Retinal pigment epithelial cell (primary cell): ENCODE results near the gene PXT1.
A peak's percentile ranks its signal among the peaks of the same experiment; 100 is the strongest.
"Not testable (repeated sequence)": the region's sequence is repeated elsewhere in the genome, so short reads cannot be mapped to it uniquely, and the experiment has no call there.

Experiments
- DNase-seq: peaks from one replicate; pipeline ENCODE4 v3.0.0-alpha.2; 2010; ENCODE audit warnings: low read depth
- H3K4me3 ChIP-seq: 2 replicates; pipeline ENCODE4 v1.5.1; 2011; ENCODE audit warnings: mild to moderate bottlenecking, low read length, control low read depth, moderate library complexity
- TF ChIP-seq, protein P1 (sequence below): conservative IDR thresholded peaks from 2 replicates; pipeline ENCODE4 v1.5.1; 2011; ENCODE audit warnings: low read depth, low read length, control low read depth, inconsistent platforms

PXT1 gene, protein sequence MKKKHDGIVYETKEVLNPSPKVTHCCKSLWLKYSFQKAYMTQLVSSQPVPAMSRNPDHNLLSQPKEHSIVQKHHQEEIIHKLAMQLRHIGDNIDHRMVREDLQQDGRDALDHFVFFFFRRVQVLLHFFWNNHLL

DNA sequence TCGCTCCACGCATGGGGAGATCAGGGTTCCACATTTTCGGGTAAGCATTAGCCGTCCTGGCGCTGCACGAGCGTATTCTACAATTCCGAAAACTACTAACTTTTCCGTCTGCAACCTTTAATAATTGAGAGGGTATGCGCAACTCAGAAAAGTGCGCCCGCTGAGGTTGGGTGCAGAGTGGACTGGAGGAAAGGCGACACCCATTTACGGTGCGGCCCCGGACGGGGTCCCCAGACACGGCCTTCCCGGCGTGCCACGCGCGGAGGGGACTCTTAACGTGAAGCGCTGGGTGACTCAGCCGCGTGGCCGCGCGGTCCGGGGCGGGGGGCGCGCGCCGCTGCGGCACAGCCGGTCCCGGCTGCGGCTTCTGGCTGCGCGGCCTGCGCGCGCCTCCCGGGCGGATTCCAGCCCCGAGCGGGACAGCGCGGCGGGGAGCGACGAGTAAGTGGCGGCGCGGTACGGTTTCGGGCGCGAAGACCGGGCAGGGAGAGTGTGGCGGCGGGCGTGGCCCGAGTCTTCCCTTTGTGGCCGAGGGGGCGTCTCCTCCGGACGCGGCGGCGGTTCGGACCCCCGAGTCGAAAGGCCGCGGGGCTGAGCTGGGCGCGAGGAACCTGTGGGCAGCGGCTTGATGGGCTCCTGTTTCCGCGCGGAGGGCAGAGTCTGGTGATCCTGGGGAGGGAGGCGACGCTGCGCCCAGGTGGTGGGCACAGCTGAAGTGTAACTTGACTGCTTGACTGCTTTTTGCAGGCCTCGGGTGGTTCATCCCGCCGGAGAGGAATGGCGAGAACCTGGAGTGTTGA lies at the start of gene PXT1, which contains the start of gene KCTD20:
TSS of gene PXT1 (minus strand) at position 184 of the 800 bp plus-strand sequence. CDS start 16,772 bp downstream, outside the sequence.
TSS of gene KCTD20 (plus strand) at position 330 of the 800 bp plus-strand sequence. CDS start 27,098 bp downstream, outside the sequence.
- peak within 1 kb of the TSS; percentile 87 for H3K4me3 ChIP-seq
- no peak for DNase-seq
- TF ChIP-seq, protein P1, sequence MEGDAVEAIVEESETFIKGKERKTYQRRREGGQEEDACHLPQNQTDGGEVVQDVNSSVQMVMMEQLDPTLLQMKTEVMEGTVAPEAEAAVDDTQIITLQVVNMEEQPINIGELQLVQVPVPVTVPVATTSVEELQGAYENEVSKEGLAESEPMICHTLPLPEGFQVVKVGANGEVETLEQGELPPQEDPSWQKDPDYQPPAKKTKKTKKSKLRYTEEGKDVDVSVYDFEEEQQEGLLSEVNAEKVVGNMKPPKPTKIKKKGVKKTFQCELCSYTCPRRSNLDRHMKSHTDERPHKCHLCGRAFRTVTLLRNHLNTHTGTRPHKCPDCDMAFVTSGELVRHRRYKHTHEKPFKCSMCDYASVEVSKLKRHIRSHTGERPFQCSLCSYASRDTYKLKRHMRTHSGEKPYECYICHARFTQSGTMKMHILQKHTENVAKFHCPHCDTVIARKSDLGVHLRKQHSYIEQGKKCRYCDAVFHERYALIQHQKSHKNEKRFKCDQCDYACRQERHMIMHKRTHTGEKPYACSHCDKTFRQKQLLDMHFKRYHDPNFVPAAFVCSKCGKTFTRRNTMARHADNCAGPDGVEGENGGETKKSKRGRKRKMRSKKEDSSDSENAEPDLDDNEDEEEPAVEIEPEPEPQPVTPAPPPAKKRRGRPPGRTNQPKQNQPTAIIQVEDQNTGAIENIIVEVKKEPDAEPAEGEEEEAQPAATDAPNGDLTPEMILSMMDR: no peak

DNA sequence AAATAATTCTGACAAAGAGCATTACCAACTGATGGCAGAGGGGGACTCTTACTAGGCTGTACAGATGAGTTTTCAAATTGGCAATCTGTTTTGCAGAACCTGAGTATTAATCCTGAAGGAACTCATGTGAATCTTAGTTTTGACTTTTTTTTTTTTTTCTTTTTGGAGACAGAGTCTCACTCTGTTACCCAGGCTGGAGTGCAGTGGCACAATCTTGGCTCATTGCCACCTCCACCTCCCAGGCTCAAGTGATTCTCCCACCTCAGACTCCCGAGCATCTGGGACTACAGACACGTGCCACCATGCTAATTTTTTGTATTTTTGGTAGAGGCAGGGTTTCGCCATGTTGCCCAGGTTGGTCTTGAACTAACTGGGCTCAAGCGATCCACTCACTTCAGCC lies 49.4 kb upstream of the PXT1 start:
- TF ChIP-seq, protein P1: no peak
- no peak for DNase-seq
- H3K4me3 ChIP-seq: no peak overlapping the region

DNA sequence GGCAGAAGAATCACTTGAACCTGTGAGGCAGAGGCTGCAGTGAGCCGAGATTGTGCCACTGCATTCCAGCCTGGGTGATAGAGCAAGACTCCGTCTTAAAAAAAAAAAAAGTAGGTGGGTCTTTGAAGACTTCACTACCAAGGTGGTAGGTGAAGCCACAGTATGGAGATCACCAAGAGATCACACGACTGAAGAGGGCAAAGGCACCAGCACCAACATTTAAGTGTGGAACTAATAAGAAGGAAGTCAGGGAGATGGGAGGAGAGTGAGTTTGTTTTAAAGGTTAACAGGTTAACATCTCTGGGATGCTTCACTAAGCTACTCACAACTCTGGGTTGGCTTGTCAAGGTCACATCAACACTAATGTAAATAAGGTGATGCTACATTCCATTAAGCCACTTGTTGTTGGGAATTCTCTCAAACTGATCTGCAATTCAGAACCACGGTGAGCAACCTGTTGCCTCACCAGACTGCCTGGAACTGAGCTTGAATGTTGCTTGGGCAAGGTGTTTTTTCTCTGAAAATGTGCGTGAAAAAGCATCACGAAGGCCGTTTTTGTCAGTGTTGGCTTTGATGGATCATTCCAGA lies 48.8 kb upstream of the PXT1 start:
- DNase-seq: no peak
- no peak overlapping the region for H3K4me3 ChIP-seq
- TF ChIP-seq, protein P1: no peak

DNA sequence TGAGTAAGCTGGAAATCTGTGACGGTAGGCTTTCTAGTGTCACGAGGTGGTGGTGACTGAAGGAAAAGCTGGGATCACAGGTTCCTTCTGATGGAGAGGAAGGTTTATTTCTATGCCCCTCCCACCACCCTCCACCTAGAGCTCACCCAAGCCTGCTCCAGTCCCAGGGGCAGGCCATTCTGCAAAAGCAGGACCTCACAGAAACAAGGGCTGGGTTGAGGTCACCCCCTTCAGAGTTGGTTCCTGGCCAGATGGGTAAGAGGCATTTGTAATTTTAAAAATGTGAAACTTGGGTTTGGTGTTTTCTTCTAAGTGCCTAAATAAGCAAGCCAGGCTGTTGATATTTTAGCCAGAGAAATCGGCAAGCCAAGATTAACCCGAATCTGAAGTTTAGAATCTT lies 46.8 kb upstream of the PXT1 start:
- no peak for DNase-seq
- no peak overlapping the region for H3K4me3 ChIP-seq
- TF ChIP-seq, protein P1: no peak

DNA sequence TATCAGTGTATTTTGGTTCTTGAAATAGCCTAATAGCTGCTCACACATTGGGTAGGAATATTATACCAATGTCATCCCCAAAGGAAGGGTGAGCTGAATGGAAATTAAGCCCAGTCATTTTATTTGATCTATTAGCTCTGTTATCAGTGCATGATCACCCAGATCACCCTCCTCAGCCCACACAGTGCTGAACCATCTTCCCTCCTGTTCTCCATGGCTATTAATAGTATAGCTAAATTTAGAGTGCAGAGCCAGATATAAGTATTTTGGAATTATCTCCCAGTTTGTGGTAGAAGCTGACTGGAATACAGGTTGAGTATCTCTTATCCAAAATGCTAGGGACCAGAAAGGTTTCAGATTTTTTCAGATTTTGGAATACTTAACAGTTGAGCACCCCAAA lies 45.6 kb upstream of the PXT1 start:
- TF ChIP-seq, protein P1: no peak
- H3K4me3 ChIP-seq: no peak overlapping the region
- DNase-seq: no peak

DNA sequence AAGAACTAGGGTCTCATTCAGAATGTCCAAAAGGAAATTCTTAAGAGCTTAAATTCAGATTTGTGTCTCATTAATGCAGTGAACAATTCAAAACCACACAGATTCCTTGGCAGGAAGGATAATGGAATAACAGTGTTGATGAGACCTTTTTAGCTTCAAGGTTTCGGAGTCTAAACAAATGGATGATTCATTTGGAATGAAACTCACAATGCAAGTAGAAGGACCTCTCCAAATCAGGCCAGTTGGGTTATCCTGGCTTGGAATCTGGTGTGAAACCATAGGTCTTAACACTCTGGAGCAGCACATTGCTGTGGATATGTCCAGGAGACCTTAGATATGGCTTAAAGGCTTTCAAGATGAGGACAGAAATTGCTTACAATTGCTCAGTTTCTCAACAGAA lies 45.0 kb upstream of the PXT1 start:
- DNase-seq: no peak
- H3K4me3 ChIP-seq: no peak overlapping the region
- TF ChIP-seq, protein P1: no peak

DNA sequence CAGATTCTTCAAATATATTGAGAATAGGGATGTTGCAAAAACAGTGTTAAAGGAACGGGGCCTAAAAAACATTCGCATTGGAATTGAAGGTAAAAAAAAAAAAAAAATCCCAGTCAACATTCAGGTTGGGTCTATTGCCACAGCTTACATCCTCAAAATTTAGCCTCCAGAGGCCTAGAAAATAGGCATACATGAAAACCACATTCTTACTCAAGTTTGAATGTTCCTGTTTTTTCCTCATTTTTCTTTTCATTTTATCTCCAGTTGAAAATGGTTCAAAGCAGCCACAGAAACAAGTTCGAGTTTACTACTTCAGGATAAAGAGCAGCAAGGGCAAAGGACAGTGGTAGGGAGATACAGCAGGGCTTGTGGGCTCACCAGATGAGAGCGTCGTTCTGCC lies 42.1 kb upstream of the PXT1 start:
- no peak for DNase-seq
- TF ChIP-seq, protein P1: no peak
- H3K4me3 ChIP-seq: no peak overlapping the region

DNA sequence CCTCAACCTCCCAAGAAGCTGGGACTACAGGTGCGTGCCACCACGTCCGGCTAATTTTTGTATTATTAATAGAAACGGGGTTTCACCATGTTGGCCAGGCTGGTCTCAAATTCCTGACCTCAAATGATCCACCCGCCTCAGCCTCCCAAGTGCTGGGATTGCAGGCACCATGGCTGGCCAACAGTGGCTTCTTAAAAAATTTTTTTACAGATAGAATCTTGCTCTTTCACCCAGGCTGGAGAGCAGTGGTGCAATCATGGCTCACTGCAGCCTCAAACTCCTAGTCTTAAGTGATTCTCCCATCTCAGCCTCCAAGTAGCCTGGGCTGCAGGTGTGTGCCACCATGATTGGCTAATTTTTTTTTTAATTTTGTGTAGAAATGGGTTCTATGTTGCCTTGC lies 40.7 kb upstream of the PXT1 start:
- not testable (repeated sequence) for DNase-seq, H3K4me3 ChIP-seq
